NCI-H774 (cell line): ENCODE data around the gene AURKA.

ENCODE experiments used
- DNase-seq: peaks from one replicate; lab custom pipeline; 2025; lab: John Stamatoyannopoulos, UW

AURKA gene

GRCh38 chr20:56392132-56392880 is at the start of gene AURKA, which contains the start of gene CSTF1:
TSS of gene AURKA (minus strand) at chr20:56392215. CDS start at chr20:56388197, 4,018 bp downstream.
TSS of gene CSTF1 (plus strand) at chr20:56392645. CDS start at chr20:56395553, 2,908 bp downstream.
- DNase-seq, result peak; percentile 98

- DNase-seq, result no peak
These were observed 48.5 kb upstream of the AURKA start for GRCh38 chr20:56440346-56441007.

- DNase-seq, result no peak
These were observed 47.8 kb upstream of the AURKA start for GRCh38 chr20:56439771-56440291.

- DNase-seq, result no peak
These were observed 46.3 kb upstream of the AURKA start for GRCh38 chr20:56438284-56438683.

- DNase-seq, result no peak
These were observed 45.4 kb upstream of the AURKA start for GRCh38 chr20:56437196-56437960.

GRCh38 chr20:56433880-56434255 is 41.9 kb upstream of the AURKA start:
- DNase-seq, result no peak

GRCh38 chr20:56433221-56433879 is 41.3 kb upstream of the AURKA start:
- no peak for DNase-seq

GRCh38 chr20:56431471-56431870 is 39.5 kb upstream of the AURKA start:
- no peak for DNase-seq

GRCh38 chr20:56430957-56431356 is 38.9 kb upstream of the AURKA start:
- DNase-seq, result no peak

GRCh38 chr20:56430461-56430860 is 38.4 kb upstream of the AURKA start:
- no peak for DNase-seq

- no peak for DNase-seq
These were observed 37.9 kb upstream of the AURKA start for GRCh38 chr20:56429941-56430340.

GRCh38 chr20:56429502-56429901 is 37.5 kb upstream of the AURKA start:
- DNase-seq, result no peak

- no peak for DNase-seq
These were observed 36.9 kb upstream of the AURKA start for GRCh38 chr20:56428881-56429280.

GRCh38 chr20:56428410-56428809 is 36.4 kb upstream of the AURKA start:
- DNase-seq, result no peak

- no peak for DNase-seq
These were observed 35.8 kb upstream of the AURKA start for GRCh38 chr20:56427797-56428196.

GRCh38 chr20:56426926-56427325 is 34.9 kb upstream of the AURKA start:
- DNase-seq, result no peak

- DNase-seq, result no peak
These were observed 34.0 kb upstream of the AURKA start for GRCh38 chr20:56426026-56426425.

- DNase-seq, result no peak
These were observed 32.9 kb upstream of the AURKA start for GRCh38 chr20:56424931-56425330.

GRCh38 chr20:56423886-56424285 is 31.9 kb upstream of the AURKA start:
- no peak for DNase-seq

- DNase-seq, result no peak
These were observed 31.2 kb upstream of the AURKA start for GRCh38 chr20:56423211-56423610.

- DNase-seq, result no peak
These were observed 30.8 kb upstream of the AURKA start for GRCh38 chr20:56422824-56423189.
